ENCODE data around the gene AP1S1. TPM values are rescaled to one million over a fixed set of nuclear protein-coding genes. Genes with fewer than 3 reads are reported as not detected.
A peak's percentile ranks its signal among the peaks of the same experiment; 100 is the strongest.

The AP1S1 gene
- total RNA-seq, 4 donors from 2014 or later: 28.5 to 66.5 (median 50.0) TPM

- peaks cover 72% of the 10 kb centered on the region for H3K4me1 ChIP-seq
- peaks cover 100% of the 10 kb centered on the region for H3K27me3 ChIP-seq
Observed at GRCh38 chr7:101168412-101169049, 14.3 kb downstream of the AP1S1 start.

GRCh38 chr7:101169110-101169837, 15.0 kb downstream of the AP1S1 start:
- TF ChIP-seq POLR2A (IDR thresholded peaks at IDR 0.05): no peak
- TF ChIP-seq CTCF (IDR thresholded peaks at IDR 0.05): no peak
- no peak for TF ChIP-seq EP300 (IDR thresholded peaks at IDR 0.05)
- TF ChIP-seq POLR2AphosphoS5 (IDR thresholded peaks at IDR 0.05): no peak
- H3K4me1 ChIP-seq: peaks cover 72% of the 10 kb centered on the region
- no peaks in the 10 kb centered on the region for H3K9me3 ChIP-seq
- H3K27ac ChIP-seq: no peak overlapping the region
- DNase-seq (ENCODE audit: low spot score in 2 of 2): no peak
- H3K4me3 ChIP-seq: no peak overlapping the region
- H3K27me3 ChIP-seq: peaks cover 100% of the 10 kb centered on the region
- H3K36me3 ChIP-seq: no peaks in the 10 kb centered on the region
- 1% methylated on average over 12 of the region's 18 CpGs for WGBS

More at GRCh38 chr7:101168412-101169049, 14.3 kb downstream of the AP1S1 start:
- no peak for DNase-seq (ENCODE audit: low spot score in 2 of 2)
- Histone ChIP-seq H3K9me3 (no peaks in the 10 kb centered on the region), H3K4me3 (no peak overlapping the region), H3K27ac (no peak overlapping the region), H3K36me3 (no peaks in the 10 kb centered on the region)
- no peak for TF ChIP-seq POLR2A (IDR thresholded peaks at IDR 0.05)
- no peak for TF ChIP-seq EP300 (IDR thresholded peaks at IDR 0.05)
- WGBS: 3% methylated on average over 6 of the region's 6 CpGs

GRCh38 chr7:101169838-101170551, 15.7 kb downstream of the AP1S1 start:
- H3K4me3 ChIP-seq: no peak overlapping the region
- H3K4me1 ChIP-seq: peaks cover 66% of the 10 kb centered on the region
- peak; percentile 80 to 85 for DNase-seq (ENCODE audit: low spot score in 2 of 2)
- H3K9me3 ChIP-seq: no peaks in the 10 kb centered on the region
- H3K27me3 ChIP-seq: peaks cover 100% of the 10 kb centered on the region
- no peak overlapping the region for H3K27ac ChIP-seq
- peak; percentile 32 to 93 for TF ChIP-seq CTCF (IDR thresholded peaks at IDR 0.05)
- no peak for TF ChIP-seq POLR2AphosphoS5 (IDR thresholded peaks at IDR 0.05)
- H3K36me3 ChIP-seq: no peaks in the 10 kb centered on the region
- 0% methylated on average over 8 of the region's 33 CpGs for WGBS

GRCh38 chr7:101170617-101171441, 16.6 kb downstream of the AP1S1 start:
- 2% methylated on average over 17 of the region's 17 CpGs for WGBS

More at GRCh38 chr7:101170617-101171441, 16.6 kb downstream of the AP1S1 start:
- Histone ChIP-seq H3K9me3 (no peaks in the 10 kb centered on the region), H3K36me3 (no peaks in the 10 kb centered on the region), H3K27me3 (peaks cover 100% of the 10 kb centered on the region), H3K27ac (no peak overlapping the region), H3K4me1 (peaks cover 58% of the 10 kb centered on the region), H3K4me3 (no peak overlapping the region)
- TF ChIP-seq CTCF (IDR thresholded peaks at IDR 0.05): no peak
- TF ChIP-seq POLR2A (IDR thresholded peaks at IDR 0.05): no peak
- no peak for TF ChIP-seq POLR2AphosphoS5 (IDR thresholded peaks at IDR 0.05)
- no peak for TF ChIP-seq EP300 (IDR thresholded peaks at IDR 0.05)
- DNase-seq (ENCODE audit: low spot score in 2 of 2): no peak

Data from suprapubic skin (tissue), 4 donors.